HG02840 (cell line): ENCODE results near the gene SIGLEC11.

ENCODE experiments used
- ATAC-seq: cut with Tn5 transposase; IDR thresholded peaks from one replicate; pipeline ENCODE4 v1.9.1; 2021; ENCODE audit warnings: mild to moderate bottlenecking, moderate library complexity, moderate number of reproducible peaks; ENCODE audit not compliant: unreplicated experiment, low FRiP score

The SIGLEC11 gene

DNA sequence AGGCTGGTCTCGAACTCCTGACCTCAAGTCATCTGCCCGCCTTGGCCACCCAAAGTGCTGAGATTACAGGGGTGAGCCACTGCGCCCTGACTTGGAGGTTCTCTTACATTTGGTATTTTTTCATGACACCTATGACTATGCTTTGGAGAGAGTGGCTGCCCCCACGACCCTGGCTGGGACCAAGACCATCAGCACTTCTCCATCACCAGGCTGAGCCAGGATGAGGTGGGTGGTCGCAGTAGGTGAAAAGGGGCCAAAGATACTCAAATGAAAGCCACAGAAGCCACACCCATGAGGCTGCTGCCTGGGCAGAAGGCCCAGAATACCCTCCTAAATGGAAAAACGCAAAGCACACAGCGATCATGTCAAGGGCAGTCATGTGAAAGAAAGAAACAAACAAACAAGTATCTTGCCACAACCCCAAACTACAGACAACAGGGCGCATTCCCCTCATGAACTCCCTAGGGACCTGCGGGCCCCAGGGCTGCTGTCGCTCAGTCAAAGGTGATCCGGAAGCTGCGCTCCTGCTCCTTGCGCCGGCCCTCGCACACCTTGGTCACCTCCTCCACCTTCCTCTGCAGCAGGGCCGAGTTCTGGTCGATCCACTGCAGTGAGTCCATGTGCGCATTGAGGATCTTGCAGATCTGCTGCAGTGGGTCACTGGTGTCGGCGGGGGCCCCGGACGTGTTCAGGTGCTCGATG, 53.1 kb downstream of the SIGLEC11 start:
- no peak for ATAC-seq

DNA sequence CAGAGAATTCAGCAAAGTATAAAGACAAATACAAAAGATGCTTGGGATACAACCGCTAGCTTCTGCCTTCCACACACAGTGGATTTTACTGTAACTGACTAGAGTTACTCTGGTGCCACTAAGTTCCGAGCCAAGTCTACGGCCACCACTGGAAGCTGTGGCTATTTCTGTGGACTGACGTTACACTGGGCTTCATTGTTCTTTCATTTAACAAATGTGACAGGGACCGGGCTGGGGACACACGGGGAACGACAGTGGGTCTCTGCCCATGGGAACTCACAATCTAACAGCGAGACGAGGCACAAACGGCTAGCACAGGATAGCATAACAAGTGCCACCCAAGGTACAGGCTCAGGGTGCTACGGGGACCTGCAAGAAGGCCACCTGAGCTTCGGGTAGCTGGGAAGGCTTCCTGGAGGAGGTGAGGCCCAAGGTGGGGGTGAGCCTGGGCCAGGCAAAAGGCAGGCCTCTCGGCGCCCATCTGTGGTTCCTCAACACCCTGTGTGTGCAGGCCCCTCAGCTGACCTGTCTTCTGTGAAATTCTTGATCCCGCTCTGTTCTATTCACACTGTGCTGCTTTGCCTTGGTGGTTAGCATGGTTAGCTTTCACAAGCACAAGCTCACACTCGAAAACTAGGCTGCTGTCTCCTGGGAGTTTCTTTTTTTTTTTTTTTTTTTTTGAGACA, 54.0 kb downstream of the SIGLEC11 start:
- no peak for ATAC-seq

- ATAC-seq = no peak
These were observed 56.8 kb downstream of the SIGLEC11 start for GRCh38 chr19:49904136-49904535.
